NCI-H2029 (cell line): ENCODE data around the gene TRAPPC14.

ENCODE experiments used
- DNase-seq: peaks from one replicate; lab custom pipeline; 2025; lab: John Stamatoyannopoulos, UW

The TRAPPC14 gene

DNA sequence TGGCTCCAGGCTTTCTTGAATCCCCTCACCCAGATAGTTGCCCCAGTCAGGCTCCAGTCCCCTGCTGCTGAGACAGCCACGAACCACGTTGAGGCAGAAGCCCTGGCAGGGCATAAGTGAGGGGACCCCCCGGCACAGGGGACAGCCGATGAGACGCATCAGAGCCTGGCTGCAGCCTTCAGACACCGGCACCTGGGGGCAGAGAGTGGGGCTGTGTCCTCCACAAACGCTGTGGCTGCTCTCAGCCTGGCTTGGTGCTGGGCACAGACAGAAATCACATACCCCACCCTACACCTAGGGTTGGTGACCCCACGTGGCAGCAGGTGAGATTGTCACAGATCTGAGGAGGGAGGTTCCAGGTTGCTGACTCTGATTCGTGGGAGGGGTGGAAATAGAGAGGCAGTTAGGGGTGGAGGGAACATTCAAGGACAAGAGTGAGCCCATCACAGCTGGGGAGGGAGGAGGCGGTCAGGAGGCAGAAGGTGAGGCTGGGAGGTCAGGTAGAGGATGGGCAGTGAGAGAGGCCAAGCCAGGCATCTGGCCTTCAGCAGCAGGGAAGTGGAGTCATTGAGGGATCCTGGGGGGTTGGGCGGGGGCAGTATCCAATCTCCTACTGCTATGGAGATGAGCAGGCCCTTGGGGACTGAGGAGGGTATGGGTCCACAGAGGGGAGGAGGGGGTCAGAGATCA is 15.4 kb upstream of the TRAPPC14 start:
- no peak for DNase-seq

DNA sequence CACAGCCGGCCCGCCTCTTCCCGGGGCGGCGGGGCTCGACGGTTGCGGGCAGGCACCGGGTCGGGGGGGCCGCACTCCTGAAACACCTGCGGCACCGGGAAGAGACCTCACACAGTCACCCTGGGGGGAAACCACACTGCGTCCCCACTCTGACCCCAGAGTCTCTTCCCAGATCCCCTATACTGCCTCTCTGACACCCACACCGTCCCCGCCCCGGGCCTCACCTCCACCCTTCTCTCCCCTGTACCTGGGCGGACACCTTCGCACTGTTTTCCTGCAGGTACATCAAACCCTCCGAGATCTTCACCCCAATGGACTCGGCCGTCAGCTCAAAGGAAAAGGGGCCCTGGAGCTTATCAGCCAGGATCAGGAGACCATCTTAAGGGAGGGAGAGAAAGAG is 13.3 kb upstream of the TRAPPC14 start:
- no peak for DNase-seq

DNA sequence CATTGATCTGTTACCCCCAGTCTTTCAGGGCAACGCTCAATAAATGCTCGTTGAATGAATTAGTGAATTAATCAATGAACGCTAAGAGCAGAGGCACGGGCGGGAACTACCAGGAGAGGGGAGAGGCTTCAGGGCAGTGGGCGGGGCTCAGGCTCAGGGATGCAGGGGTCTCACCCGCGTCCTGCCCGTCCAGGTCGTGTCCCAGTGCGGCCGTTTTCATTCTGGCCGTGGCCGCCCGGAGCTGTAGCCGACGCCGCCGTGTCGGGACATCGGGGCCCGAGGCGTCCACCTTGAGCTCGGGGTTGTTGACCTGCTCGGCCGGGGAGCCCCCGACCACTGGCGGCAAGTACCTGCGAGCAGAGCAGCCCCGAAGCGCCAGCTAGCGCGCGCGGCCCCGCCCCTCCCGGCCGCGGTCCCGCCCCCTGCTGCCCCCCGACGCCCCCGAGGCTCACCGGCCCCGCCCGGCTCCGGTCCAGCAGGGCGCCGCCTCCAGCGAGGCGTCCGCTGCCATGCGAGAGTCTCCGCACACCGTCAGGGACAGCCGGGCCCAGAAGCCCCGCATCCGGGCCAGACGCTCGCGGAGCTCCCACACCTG is 12.7 kb upstream of the TRAPPC14 start:
- no peak for DNase-seq

DNA sequence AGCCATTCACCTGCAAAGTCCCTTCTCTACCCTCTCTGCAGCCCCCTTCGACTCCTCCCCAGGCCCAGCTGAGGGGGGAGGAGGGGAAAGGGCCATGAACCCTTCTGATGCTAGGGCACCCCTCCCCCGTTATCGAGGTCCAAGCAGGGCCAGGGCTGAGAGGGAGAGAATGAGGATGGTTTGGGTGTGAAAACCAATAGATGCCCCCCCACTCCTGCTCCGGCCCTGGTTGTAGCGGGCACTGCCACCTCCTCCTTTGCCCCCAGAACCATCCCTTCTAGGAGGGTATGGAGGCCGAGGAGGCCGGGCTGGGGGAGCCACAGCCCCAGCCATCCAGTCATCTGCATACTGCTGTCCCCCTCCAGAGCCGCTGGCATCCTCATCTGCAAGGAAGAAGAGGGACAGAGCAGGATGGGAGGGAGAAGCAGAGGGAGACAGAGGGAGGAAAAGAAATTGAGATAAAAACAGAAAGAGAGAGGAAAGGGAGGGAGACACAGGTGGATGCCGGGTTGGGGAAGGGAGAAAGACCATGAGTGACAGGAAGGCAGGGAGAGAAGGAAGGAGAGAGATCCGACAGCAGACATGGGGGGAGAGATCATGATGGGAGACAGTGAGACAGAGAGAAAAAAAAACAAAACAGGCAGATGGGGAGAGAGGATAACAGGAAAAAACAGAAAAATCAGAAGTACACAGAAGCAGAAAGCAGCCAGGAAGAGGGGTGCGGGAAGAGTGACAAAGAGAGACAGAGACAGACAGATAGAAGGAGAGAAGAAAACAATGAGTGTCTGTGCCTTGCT is 11.8 kb upstream of the TRAPPC14 start:
- DNase-seq, result no peak

DNA sequence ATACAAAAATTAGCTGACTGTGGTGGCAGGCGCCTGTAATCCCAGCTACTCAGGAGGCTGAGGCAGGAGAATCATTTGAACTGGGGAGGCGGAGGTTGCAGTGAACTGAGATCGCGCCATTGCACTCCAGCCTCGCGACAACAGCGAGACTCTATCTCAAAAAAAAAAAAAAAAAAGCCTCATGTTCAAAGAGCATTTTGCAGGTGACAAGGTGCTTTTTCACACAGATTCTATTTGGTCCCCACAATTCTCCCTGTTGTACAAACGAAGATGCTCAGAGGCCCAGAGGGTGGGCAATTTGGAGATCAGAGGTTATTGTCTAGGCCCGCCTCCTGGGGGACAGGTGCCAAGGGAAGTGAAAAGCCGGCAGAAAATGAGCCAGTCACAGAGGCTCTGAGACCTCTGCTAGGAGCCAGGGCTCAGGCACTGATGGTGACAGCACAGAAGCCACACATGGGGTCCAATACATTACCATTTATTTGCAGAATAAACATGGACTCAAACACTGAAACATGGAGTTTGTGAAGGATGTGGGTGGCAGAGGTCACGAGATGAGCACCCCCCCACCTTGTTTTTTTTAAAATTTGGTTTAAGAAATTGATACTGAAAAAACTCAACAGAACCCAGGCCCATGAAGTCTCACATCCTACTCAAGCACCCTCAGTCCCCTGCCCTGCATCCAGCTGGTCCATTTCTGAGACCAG is 10.8 kb upstream of the TRAPPC14 start:
- no peak for DNase-seq

DNA sequence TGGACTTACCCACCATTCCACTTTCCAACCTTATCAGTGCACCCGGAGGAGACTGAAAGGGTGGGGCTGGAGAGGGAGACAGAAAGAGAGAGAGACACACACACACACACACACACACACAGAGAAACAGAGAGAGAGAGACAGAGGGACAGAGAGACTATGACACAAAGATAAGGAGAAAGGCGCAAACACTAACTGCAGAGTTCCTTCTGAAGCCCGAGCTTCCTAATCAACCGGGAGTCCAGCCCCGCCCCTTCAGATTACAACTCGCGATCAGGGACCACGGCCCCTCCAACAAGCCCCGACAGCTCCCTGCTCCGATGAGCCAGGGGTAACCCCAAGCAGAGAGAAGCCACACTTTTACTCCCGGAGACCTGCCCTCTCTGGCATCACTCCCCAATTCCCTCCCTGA is 9.4 kb upstream of the TRAPPC14 start:
- DNase-seq, result no peak

DNA sequence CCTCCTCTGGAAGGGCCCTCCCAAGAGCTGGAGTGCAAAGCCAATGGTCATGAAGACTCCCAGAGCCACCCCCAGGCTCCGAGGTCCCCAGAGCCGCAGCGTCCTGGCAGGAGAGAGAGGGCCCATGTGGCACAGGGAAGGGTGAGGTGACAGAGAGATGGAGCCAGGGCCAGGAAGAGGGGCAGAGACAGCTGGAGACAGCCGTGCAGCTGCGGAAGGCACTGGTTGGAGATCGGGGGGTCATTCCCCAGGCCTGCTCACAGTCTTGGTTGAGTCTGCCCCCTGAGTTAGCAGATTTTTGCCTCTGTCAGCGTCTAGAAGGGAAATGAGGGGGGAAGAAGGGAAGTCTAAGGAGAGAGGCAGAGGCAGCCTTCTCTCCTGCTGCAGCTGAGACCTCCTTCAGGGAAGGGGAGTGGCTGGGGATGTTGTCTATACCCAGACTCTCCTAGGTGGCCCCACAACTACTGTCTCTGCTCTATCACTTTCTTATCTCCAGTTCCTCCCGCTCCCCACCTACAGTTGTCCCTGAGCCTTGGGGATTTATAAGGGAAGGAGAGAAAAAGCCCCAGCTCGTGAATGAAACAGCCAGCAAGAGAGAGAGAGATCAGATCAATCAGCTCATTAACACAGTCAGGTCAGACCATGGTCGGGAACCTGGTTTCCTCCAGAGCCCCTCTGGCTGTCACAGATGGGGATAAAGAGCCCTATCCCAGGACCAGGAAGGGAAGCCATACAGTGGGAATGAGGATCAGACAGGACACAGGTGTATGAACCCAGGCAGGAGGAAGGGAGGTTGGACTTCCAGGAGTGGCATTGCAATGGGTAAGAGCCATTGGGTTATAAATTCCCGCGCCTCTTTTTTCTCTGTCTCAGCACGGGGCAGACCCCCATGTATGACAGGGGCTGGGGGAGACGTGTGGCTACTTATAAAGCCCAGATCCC is 8.7 kb upstream of the TRAPPC14 start:
- no peak for DNase-seq

DNA sequence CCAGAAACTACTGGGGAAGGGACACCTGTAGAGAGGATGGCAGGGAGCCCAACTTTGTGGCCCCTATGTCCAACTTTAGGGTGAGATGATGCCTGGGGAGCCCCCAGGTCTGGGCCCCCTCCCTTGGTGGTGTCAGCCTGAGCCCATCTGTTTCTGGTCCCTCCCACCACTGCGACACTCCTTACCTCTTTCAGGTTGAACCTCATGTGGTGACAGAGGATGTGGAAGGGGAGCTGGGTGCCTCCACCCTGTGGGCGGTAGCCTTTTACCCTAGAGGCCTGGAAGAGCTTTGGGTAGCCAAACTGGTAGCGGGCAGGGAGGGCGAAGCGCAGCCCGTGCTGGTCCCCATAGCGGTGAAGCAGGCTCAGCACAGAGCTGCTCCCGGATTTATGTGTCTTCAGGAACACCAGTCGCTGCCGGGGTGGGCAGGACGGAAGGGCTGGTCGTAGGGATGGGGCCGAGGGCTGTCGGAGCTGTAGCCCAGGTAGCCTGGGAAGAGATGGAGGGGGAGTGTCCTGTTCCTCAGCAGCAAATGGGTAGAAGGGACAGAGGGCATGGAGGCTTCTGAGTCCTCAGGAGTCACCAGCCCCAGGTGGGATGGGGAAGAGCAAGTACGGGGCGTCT is 7.9 kb upstream of the TRAPPC14 start:
- no peak for DNase-seq

DNA sequence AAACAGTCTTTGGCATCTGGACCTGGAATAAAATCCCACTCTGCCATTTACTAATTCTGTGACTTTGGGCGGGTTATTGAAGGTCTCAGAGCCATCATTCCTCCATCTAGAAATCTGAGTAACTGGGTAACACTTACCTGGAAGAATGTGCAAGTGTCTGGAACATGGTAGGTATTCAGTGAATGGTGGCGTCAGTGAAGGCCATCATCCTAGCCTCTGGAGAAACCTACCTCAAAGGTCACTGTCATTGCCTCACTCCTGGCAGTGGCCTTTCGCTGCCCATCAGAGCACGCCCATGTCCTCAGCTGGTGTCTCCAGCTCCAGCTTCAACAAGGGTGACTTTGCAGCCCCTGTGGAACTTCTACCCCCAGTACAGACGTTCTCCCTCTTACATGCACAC is 5.3 kb upstream of the TRAPPC14 start:
- DNase-seq, result no peak

DNA sequence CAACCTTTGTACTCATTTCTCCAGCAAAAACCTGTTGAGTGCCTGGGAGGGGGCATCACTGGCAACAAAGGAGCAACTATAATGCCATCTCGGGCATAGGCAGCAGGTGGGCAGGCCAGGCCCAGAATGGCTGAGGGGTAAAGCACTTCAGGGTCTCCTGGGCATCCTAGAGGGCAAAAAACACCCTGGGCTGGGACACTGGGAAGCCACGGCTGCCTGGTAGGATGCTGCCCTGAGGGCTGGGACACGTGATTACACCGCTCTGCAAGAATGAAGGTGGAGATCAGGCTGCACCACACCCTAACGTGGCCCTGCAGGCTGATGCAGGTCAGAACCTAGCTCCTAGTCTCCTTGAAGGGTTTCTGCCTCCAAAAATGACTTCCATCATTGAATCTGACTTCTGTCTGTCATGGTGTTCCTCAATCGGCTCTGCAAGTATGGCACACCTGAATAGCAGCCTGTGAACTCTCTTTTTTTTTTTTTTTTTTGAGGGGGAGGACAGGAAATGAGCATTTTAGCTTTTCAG is 4.5 kb upstream of the TRAPPC14 start:
- DNase-seq, result no peak

DNA sequence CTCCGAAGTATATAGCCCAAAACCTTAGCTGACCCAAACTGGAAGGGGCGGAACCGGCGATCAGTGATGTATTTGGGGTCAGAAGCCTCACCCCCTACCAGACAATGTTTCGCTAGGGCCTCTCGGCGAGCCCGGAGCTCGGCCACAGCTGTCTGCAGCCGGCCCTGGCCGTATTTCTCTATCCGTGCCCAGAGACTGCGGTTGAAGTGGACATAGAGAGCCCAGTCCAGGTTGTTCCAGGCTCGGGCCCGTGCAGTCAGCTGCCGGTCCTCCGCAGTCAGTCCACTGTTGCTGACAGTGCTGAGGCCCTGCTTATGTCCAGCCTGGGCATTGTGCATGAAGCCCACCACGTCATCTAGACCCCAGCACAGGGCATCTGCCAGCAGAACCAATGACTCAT is 1.5 kb upstream of the TRAPPC14 start:
- DNase-seq, result no peak

DNA sequence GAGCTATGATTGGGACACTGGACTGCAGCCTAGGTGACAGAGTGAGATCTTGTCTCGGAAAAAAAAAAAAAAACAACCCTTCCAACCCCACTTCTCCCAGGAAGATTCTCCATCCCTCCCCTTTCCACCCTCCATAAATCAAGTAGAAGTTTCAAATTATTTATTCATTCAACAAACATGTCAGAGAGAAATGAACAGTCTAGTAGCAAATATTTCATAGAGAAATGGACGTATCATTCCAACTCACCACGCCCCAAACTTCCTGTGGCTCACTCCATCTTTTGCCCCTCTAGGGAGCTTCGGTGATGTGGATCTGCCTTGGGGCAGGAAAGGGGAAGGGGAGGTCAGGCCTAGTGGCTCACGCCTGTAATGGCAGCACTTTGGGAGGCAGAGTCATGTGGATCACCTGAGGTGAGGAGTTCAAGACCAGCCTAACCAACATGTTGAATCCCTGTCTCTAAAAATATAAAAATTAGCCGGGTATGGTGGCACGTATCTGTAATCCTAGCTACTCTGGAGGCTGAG is 638 bp upstream of the TRAPPC14 start:
- DNase-seq, result no peak

DNA sequence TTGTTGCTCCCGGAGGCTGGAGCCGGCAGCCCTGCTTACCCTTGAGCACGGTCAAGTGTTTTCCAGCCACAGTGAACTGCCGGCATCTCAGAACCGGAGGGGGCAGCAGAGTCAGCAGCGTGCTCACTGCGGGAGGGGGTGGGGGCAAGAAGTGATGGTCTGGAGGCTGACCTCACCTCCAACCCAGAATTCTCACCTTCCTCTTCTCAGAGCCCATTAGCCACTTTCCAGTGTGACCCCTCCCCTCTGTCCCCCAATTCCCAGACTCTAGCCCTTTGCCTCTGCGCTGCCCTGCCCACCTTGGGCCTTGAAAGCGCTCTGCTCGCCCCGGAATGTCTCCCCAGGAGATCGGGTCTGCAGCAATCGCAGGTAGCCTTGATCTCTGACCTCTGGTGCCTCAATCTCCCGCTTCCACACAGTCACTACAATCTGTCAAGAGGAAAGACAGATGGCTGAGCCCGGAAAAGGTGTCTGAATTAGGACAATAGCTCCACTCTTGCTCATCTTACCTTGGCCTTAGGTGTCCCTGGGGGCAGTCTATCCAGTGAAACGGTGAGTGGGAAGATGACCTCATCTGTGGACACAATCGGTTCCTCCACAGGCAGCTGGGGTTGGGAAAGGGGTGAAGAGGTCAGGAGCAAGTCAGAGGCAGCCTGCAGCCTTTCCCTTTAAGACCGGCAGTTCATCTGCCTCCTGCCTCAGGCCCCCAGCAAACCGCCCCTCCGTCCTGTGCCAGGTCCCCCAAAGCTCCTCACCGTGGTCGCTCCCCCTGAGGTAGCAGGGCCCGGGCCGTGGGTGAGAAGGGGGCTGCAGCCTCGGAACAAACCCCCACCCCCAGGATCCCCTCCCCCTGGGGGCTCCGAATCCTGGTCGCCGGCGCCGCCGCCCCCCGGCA is 942 bp downstream of the TRAPPC14 start:
- no peak for DNase-seq

DNA sequence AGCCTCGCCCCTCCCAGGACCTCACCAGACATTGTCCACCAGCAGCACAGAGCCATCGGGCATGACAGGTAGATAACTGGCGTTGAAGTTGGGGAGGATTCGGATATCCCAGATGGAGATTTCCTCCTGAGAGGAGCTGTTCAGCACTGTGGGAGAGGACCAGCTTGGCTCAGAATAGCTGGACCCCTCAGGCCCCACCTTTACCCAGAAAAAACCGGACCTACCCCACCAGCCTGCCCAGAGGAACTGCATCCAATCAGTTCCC is 1.5 kb downstream of the TRAPPC14 start:
- DNase-seq, result no peak

DNA sequence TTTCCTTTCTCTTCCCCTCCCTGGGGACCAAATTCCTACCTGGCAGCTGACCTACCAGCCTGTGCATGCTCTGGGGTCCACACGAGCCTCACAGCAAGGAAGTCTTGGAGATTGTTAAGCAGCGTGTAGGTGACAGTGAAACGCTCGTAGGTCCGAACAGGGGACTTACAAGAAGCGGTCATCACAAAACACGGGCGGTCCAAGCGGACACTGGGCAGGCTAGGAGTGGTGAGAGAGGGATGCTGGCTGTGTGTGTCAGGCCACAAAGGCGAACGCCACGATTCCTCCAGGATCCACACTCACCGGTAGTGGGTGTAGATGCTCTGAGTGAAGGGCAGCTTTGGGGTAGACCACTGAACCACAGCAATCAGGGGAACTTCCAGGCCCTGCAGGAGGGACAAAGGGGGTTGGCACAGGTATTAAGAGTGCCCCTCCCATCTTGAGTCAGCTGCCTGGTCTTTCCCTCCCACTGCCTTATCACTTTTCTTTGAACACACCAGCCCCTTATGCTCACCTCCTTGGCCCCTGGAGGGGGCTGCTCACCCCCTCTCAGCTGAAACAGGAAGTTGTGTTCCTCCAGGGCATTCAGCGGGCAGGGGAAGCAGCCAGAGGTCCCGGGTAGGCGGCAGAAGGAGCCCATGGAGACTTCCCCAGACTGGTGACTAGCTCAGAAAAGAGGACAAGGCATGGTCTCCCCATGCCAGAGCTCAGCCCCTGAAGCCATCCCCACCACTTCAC is 2.0 kb downstream of the TRAPPC14 start:
- no peak for DNase-seq

DNA sequence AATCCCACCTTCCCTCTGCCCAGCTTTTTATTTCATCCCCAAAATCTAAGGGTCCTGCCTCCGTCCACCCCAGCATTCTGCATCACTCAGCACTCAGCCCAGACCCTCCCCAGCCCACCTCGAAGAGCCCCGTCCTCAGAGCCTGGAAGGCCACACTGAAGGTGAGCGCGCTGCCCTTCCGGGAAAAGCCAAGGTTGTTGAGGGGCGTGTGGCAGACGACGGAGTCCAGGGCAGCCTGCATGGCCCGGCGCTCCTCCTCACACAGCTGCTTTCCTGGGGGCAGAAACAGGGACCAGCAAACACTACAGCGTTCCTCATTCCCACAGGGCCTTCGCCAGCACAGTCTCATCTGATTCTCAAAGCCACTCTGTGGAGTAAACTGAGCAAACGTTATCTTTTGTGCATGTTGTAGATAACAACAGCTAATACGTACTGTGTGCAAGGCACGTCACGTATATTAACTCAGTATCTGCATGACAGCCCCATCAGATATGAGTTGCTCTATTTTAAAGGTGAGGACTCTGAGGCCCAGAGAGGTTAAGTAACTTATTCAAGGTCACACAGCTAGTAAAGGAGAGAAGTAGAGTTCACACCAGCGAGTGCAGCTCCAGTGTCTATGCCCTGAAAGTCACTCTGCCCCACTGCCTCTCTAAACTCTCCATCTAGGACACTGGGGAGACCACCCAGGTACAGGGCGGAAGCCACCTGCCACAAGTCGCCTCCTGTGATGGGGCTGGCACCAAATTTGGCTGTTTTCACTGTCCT is 2.8 kb downstream of the TRAPPC14 start:
- DNase-seq, result no peak

DNA sequence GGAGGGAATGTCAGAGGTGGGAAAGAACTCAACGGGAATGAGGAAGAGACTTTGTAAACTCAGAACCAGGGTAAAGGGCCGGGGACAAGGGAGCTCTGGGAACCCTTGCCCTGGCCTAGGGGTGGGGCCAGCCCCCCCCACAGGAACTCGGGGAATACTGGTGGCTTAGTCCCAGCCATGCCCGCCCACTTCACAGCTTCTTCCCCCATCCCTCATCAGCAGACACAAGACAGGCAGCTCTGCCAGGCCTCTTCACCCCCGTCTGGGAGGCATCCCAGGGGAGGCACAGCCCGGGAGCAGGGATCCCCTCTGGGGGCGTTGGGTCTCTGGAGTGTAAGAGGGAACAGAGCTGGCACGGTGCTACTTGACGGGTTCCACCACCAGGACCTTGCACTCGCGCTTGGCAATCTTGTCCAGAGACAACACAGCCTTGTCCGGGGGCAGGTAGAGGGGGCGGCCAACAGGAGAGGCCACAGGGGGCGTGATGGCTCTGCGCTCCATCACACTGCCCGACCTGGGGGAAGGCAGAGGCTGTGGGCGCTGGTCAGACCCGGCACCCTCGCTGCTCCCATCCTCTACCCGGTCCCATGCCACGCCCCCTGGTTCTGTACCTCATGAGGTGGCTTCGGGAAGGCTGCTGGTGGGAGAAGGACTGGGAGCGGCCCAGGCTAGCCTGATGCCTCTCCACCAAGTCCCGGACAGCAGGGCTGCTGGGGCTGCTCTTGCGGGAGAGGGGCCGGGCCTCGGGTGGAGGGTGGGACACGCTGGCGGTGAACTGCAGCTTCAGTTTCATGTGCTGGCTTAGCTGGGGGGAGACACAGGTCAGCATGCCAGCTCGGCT is 3.7 kb downstream of the TRAPPC14 start:
- no peak for DNase-seq
